Measurements from ENCODE around the gene CDKN2AIP.

CDKN2AIP gene

DNA sequence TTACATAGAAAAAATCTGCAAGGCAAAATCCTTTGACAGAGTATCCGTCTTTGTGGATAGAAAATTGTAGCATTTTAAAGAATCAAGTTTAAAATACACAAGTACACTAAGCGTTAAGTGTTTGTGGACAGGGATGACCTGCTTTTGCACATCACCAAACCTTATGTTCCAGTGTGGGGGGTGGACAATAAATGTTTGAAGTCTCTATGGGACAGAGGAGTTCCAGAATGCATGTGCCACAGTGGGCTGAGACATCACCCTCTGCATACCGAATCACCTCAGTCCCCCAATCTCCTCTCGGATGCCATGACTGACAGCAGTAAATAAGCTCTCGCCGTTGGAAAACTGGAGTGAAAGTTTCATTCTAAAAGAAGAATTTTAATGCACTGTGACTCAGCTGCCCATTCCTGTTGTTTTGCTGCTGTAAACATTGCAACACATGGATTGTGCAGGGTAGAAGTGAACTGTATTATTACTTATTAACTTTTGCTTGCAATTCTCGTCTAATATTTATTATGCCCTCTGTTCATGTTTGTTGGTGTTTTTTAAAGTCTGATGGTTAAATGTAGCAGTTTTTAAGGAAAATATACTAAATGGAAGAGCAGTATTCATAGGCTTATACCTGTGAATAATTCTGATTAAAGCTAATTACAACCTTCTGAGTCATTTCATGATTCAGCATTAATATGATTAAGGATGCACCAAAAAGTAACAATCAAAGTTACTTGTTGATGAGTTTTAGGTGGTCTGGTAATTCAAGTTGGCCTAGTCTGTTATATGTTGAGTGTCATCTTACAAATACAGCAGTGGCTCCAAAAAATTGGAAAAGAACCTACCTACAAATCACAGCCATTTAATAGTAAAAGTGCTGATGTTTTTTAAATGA, 24.0 kb downstream of the CDKN2AIP start:
- H3K27ac ChIP-seq (ENCODE audit: low read depth, low read length) = no peak overlapping the region
- no peak overlapping the region for H3K23ac ChIP-seq (ENCODE audit: low read length)
- no peak overlapping the region for H3K9ac ChIP-seq (ENCODE audit: low read length)
- no peak overlapping the region for H3K56ac ChIP-seq (ENCODE audit: low read length)
- no peaks in the 10 kb centered on the region for H3K27me3 ChIP-seq (ENCODE audit: insufficient read depth, low read length, poor library complexity)
- DNase-seq = no peak
- no peak overlapping the region for H2BK15ac ChIP-seq (replicated peaks; ENCODE audit: low read depth)
- no peaks in the 10 kb centered on the region for H3K79me2 ChIP-seq (ENCODE audit: control insufficient read depth, insufficient read depth, low read length)
- peaks cover 2% of the 10 kb centered on the region for H3K36me3 ChIP-seq (ENCODE audit: control insufficient read depth, insufficient read depth, low read length)
- H4K8ac ChIP-seq (ENCODE audit: low read depth, low read length) = no peak overlapping the region
- no peak overlapping the region for H3K18ac ChIP-seq (ENCODE audit: low read length)
- no peak overlapping the region for H2AK5ac ChIP-seq (ENCODE audit: low read length)
- H3K4me2 ChIP-seq (ENCODE audit: low read length) = no peak overlapping the region
- H3K79me1 ChIP-seq (ENCODE audit: low read length) = no peaks in the 10 kb centered on the region
- no peak overlapping the region for H4K5ac ChIP-seq (ENCODE audit: low read length)
- H3K4me1 ChIP-seq (ENCODE audit: control insufficient read depth, low read depth, low read length) = no peaks in the 10 kb centered on the region
- no CpG with 5 or more reads among the region's 7 CpGs for WGBS (ENCODE audit: extremely low coverage, insufficient coverage, low lambda C conversion rate)
- H3K4ac ChIP-seq (ENCODE audit: low read depth, low read length) = no peak overlapping the region
- no peak overlapping the region for H2BK5ac ChIP-seq (ENCODE audit: low read length)
- H2BK120ac ChIP-seq (ENCODE audit: low read depth, low read length) = no peak overlapping the region
- H3K4me3 ChIP-seq (ENCODE audit: low read length) = no peak overlapping the region

DNA sequence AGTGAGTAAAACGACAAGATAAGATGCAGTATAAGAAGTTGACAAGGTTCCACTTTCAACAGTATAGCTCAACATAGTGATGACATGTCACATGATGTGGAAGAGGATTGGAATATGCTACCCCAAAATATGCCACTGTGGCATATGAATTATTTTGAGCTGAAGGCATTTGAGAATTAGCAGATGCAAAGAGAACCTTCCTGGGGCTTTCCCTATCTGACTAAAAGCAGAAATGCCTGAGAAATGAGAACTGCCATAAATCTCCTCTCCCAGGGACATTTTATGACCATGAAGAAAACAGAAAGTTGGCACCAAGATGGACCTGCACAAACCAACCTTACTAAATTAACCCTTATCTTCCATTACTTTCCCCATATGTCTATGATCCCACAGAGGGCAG, 24.8 kb downstream of the CDKN2AIP start:
- no peaks in the 10 kb centered on the region for H3K79me2 ChIP-seq (ENCODE audit: control insufficient read depth, insufficient read depth, low read length)
- H3K4me1 ChIP-seq (ENCODE audit: control insufficient read depth, low read depth, low read length) = no peaks in the 10 kb centered on the region
- H2BK5ac ChIP-seq (ENCODE audit: low read length) = no peak overlapping the region
- H3K79me1 ChIP-seq (ENCODE audit: low read length) = no peaks in the 10 kb centered on the region
- no peak overlapping the region for H3K4me3 ChIP-seq (ENCODE audit: low read length)
- H3K36me3 ChIP-seq (ENCODE audit: control insufficient read depth, insufficient read depth, low read length) = peaks cover 2% of the 10 kb centered on the region
- no peak overlapping the region for H3K23ac ChIP-seq (ENCODE audit: low read length)
- H3K9ac ChIP-seq (ENCODE audit: low read length) = no peak overlapping the region
- WGBS (ENCODE audit: extremely low coverage, insufficient coverage, low lambda C conversion rate) = no CpG with 5 or more reads among the region's 1 CpG
- H2BK120ac ChIP-seq (ENCODE audit: low read depth, low read length) = no peak overlapping the region
- H3K4ac ChIP-seq (ENCODE audit: low read depth, low read length) = no peak overlapping the region
- H2BK15ac ChIP-seq (replicated peaks; ENCODE audit: low read depth) = no peak overlapping the region
- no peak overlapping the region for H3K56ac ChIP-seq (ENCODE audit: low read length)
- DNase-seq = no peak
- H4K5ac ChIP-seq (ENCODE audit: low read length) = no peak overlapping the region
- H2AK5ac ChIP-seq (ENCODE audit: low read length) = no peak overlapping the region
- H3K27ac ChIP-seq (ENCODE audit: low read depth, low read length) = no peak overlapping the region
- H3K18ac ChIP-seq (ENCODE audit: low read length) = no peak overlapping the region
- no peak overlapping the region for H4K8ac ChIP-seq (ENCODE audit: low read depth, low read length)
- H3K27me3 ChIP-seq (ENCODE audit: insufficient read depth, low read length, poor library complexity) = no peaks in the 10 kb centered on the region
- no peak overlapping the region for H3K4me2 ChIP-seq (ENCODE audit: low read length)

- no peak overlapping the region for H3K4me2 ChIP-seq (ENCODE audit: low read length)
- no peak overlapping the region for H4K8ac ChIP-seq (ENCODE audit: low read depth, low read length)
- no CpG with 5 or more reads among the region's 2 CpGs for WGBS (ENCODE audit: extremely low coverage, insufficient coverage, low lambda C conversion rate)
Observed at GRCh38 chr4:183469936-183470335, 25.5 kb downstream of the CDKN2AIP start.

DNA sequence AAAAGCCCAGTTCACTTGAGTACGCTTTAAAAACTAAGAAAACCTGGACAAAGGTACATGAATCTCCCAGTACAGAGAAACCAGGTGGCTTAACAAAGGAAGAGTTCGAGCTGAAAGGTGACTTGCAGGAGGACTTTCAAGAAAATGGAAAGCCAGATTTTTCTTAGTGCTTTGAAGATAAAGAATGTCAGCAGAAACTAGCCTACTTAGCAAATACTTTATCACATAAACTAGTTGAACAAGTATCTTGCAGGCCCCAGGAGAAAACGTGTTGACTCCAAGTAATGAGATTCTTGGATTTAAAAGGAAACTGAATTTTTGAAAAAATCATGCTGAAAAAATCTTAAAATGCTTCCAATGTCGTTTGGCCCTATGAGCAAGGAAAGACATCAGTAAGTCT, 26.4 kb downstream of the CDKN2AIP start:
- H3K4ac ChIP-seq (ENCODE audit: low read depth, low read length) = no peak overlapping the region
- no peaks in the 10 kb centered on the region for H3K4me1 ChIP-seq (ENCODE audit: control insufficient read depth, low read depth, low read length)
- peaks cover 2% of the 10 kb centered on the region for H3K36me3 ChIP-seq (ENCODE audit: control insufficient read depth, insufficient read depth, low read length)
- H3K9ac ChIP-seq (ENCODE audit: low read length) = no peak overlapping the region
- H2BK15ac ChIP-seq (replicated peaks; ENCODE audit: low read depth) = no peak overlapping the region
- no peak for DNase-seq
- WGBS (ENCODE audit: extremely low coverage, insufficient coverage, low lambda C conversion rate) = no CpG with 5 or more reads among the region's 4 CpGs
- H3K79me1 ChIP-seq (ENCODE audit: low read length) = no peaks in the 10 kb centered on the region
- H3K4me3 ChIP-seq (ENCODE audit: low read length) = no peak overlapping the region
- no peak overlapping the region for H2AK5ac ChIP-seq (ENCODE audit: low read length)
- H3K27me3 ChIP-seq (ENCODE audit: insufficient read depth, low read length, poor library complexity) = no peaks in the 10 kb centered on the region
- H3K79me2 ChIP-seq (ENCODE audit: control insufficient read depth, insufficient read depth, low read length) = no peaks in the 10 kb centered on the region
- H3K56ac ChIP-seq (ENCODE audit: low read length) = no peak overlapping the region
- no peak overlapping the region for H3K4me2 ChIP-seq (ENCODE audit: low read length)
- H4K5ac ChIP-seq (ENCODE audit: low read length) = no peak overlapping the region
- no peak overlapping the region for H3K23ac ChIP-seq (ENCODE audit: low read length)
- H4K8ac ChIP-seq (ENCODE audit: low read depth, low read length) = no peak overlapping the region
- H2BK5ac ChIP-seq (ENCODE audit: low read length) = no peak overlapping the region
- H2BK120ac ChIP-seq (ENCODE audit: low read depth, low read length) = no peak overlapping the region
- no peak overlapping the region for H3K27ac ChIP-seq (ENCODE audit: low read depth, low read length)
- no peak overlapping the region for H3K18ac ChIP-seq (ENCODE audit: low read length)

More at GRCh38 chr4:183469936-183470335, 25.5 kb downstream of the CDKN2AIP start:
- Histone ChIP-seq H2BK5ac (ENCODE audit: low read length) (no peak overlapping the region), H3K36me3 (ENCODE audit: control insufficient read depth, insufficient read depth, low read length) (peaks cover 2% of the 10 kb centered on the region), H3K56ac (ENCODE audit: low read length) (no peak overlapping the region), H3K4ac (ENCODE audit: low read depth, low read length) (no peak overlapping the region), H3K4me3 (ENCODE audit: low read length) (no peak overlapping the region), H2BK15ac (replicated peaks; ENCODE audit: low read depth) (no peak overlapping the region), H3K27ac (ENCODE audit: low read depth, low read length) (no peak overlapping the region), H2BK120ac (ENCODE audit: low read depth, low read length) (no peak overlapping the region), H3K23ac (ENCODE audit: low read length) (no peak overlapping the region), H3K79me1 (ENCODE audit: low read length) (no peaks in the 10 kb centered on the region), H2AK5ac (ENCODE audit: low read length) (no peak overlapping the region), H3K4me1 (ENCODE audit: control insufficient read depth, low read depth, low read length) (no peaks in the 10 kb centered on the region), H3K18ac (ENCODE audit: low read length) (no peak overlapping the region), H3K27me3 (ENCODE audit: insufficient read depth, low read length, poor library complexity) (no peaks in the 10 kb centered on the region), H3K79me2 (ENCODE audit: control insufficient read depth, insufficient read depth, low read length) (no peaks in the 10 kb centered on the region), H4K5ac (ENCODE audit: low read length) (no peak overlapping the region), H3K9ac (ENCODE audit: low read length) (no peak overlapping the region)
- DNase-seq = no peak

GRCh38 chr4:183471946-183472708, 27.7 kb downstream of the CDKN2AIP start:
- Histone ChIP-seq H3K56ac (ENCODE audit: low read length) (no peak overlapping the region), H3K9ac (ENCODE audit: low read length) (no peak overlapping the region), H2BK15ac (replicated peaks; ENCODE audit: low read depth) (no peak overlapping the region), H3K27me3 (ENCODE audit: insufficient read depth, low read length, poor library complexity) (no peaks in the 10 kb centered on the region), H3K79me2 (ENCODE audit: control insufficient read depth, insufficient read depth, low read length) (no peaks in the 10 kb centered on the region), H3K79me1 (ENCODE audit: low read length) (no peaks in the 10 kb centered on the region), H2BK120ac (ENCODE audit: low read depth, low read length) (no peak overlapping the region), H3K4me3 (ENCODE audit: low read length) (no peak overlapping the region), H2AK5ac (ENCODE audit: low read length) (no peak overlapping the region), H3K4ac (ENCODE audit: low read depth, low read length) (no peak overlapping the region), H3K27ac (ENCODE audit: low read depth, low read length) (no peak overlapping the region), H3K18ac (ENCODE audit: low read length) (no peak overlapping the region), H4K5ac (ENCODE audit: low read length) (no peak overlapping the region), H3K4me2 (ENCODE audit: low read length) (no peak overlapping the region), H3K4me1 (ENCODE audit: control insufficient read depth, low read depth, low read length) (no peaks in the 10 kb centered on the region), H4K8ac (ENCODE audit: low read depth, low read length) (no peak overlapping the region), H2BK5ac (ENCODE audit: low read length) (no peak overlapping the region), H3K23ac (ENCODE audit: low read length) (no peak overlapping the region), H3K36me3 (ENCODE audit: control insufficient read depth, insufficient read depth, low read length) (peaks cover 2% of the 10 kb centered on the region)
- WGBS (ENCODE audit: extremely low coverage, insufficient coverage, low lambda C conversion rate) = 100% methylated on average over 3 of the region's 12 CpGs
- DNase-seq = peak; percentile 74

All from mesendoderm (in vitro differentiated cells).